Measurements from ENCODE around the gene NSRP1. TPM values are rescaled to one million over a fixed set of nuclear protein-coding genes. Genes with fewer than 3 reads are reported as not detected.
"Not testable (repeated sequence)": the region's sequence is repeated elsewhere in the genome, so short reads cannot be mapped to it uniquely, and the experiment has no call there.

The NSRP1 gene
- total RNA-seq, 3 donors from 2014 or later = 24.5 to 41.7 (median 24.7) TPM

- no peaks in the 10 kb centered on the region for H3K36me3 ChIP-seq (ENCODE audit: low read depth)
- ATAC-seq = no peak
- TF ChIP-seq CTCF (IDR thresholded peaks at IDR 0.05) = no peak
- intact Hi-C loops (cut with DNase I, micrococcal nuclease) = no loop called here
- H3K4me1 ChIP-seq (ENCODE audit: low read depth) = no peaks in the 10 kb centered on the region
- H3K9me3 ChIP-seq = no peaks in the 10 kb centered on the region
- H3K4me3 ChIP-seq = no peak overlapping the region
- DNase-seq = no peak
These were observed 83.0 kb downstream of the NSRP1 start for GRCh38 chr17:30199600-30199999.

GRCh38 chr17:30200106-30200505 lies 83.5 kb downstream of the NSRP1 start:
- no peak for TF ChIP-seq CTCF (IDR thresholded peaks at IDR 0.05)
- Histone ChIP-seq H3K4me1 (ENCODE audit: low read depth) (no peaks in the 10 kb centered on the region), H3K9me3 (no peaks in the 10 kb centered on the region), H3K36me3 (ENCODE audit: low read depth) (no peaks in the 10 kb centered on the region), H3K4me3 (no peak overlapping the region)
- DNase-seq = no peak
- intact Hi-C loops (cut with DNase I, micrococcal nuclease) = no loop called here
- no peak for ATAC-seq

- H3K4me1 ChIP-seq (ENCODE audit: low read depth); H3K36me3 ChIP-seq (ENCODE audit: low read depth); DNase-seq; H3K9me3 ChIP-seq; H3K4me3 ChIP-seq; intact Hi-C loops (cut with DNase I, micrococcal nuclease); ATAC-seq: not testable (repeated sequence)
These were observed 84.0 kb downstream of the NSRP1 start for GRCh38 chr17:30200656-30201055.

- no peaks in the 10 kb centered on the region for H3K36me3 ChIP-seq (ENCODE audit: low read depth)
These were observed 86.9 kb downstream of the NSRP1 start for GRCh38 chr17:30203471-30203981.

GRCh38 chr17:30207655-30208054 lies 91.0 kb downstream of the NSRP1 start:
- ATAC-seq (no peak), DNase-seq (no peak)
- Histone ChIP-seq H3K36me3 (ENCODE audit: low read depth) (no peaks in the 10 kb centered on the region), H3K4me3 (no peak overlapping the region), H3K9me3 (no peaks in the 10 kb centered on the region), H3K4me1 (ENCODE audit: low read depth) (no peaks in the 10 kb centered on the region)
- TF ChIP-seq CTCF (IDR thresholded peaks at IDR 0.05) = no peak
- intact Hi-C loops (cut with DNase I, micrococcal nuclease) = no loop called here

More at GRCh38 chr17:30203471-30203981, 86.9 kb downstream of the NSRP1 start:
- intact Hi-C loops (cut with DNase I, micrococcal nuclease) = no loop called here
- Histone ChIP-seq H3K4me1 (ENCODE audit: low read depth) (no peaks in the 10 kb centered on the region), H3K9me3 (no peaks in the 10 kb centered on the region), H3K4me3 (no peak overlapping the region)
- TF ChIP-seq CTCF (IDR thresholded peaks at IDR 0.05) = no peak
- no peak for DNase-seq
- ATAC-seq = no peak

GRCh38 chr17:30208214-30208613 lies 91.6 kb downstream of the NSRP1 start:
- ATAC-seq (no peak), DNase-seq (no peak)
- no peaks in the 10 kb centered on the region for H3K36me3 ChIP-seq (ENCODE audit: low read depth)
- no peaks in the 10 kb centered on the region for H3K4me1 ChIP-seq (ENCODE audit: low read depth)
- no peak overlapping the region for H3K4me3 ChIP-seq
- H3K9me3 ChIP-seq = no peaks in the 10 kb centered on the region
- intact Hi-C loops (cut with DNase I, micrococcal nuclease) = no loop called here
- TF ChIP-seq CTCF (IDR thresholded peaks at IDR 0.05) = no peak

All from mucosa of descending colon (tissue), 3 donors.